RPMI7951 (cell line): ENCODE results near the gene CSE1L. TPM values are rescaled to one million over a fixed set of nuclear protein-coding genes. Genes with fewer than 3 reads are reported as not detected.
"Not testable (repeated sequence)": the region's sequence is repeated elsewhere in the genome, so short reads cannot be mapped to it uniquely, and the experiment has no call there.

ENCODE experiments used
- DNase-seq: peaks from one replicate; pipeline ENCODE4 v3.0.0-alpha.2; 2012; ENCODE audit warnings: low read depth
- total RNA-seq: library from RNA; depleted of rRNA; stranded (reverse); fragments of >200 nt; shearing (Covaris generic); gene quantifications from 2 replicates; pipeline ENCODE4 v1.2.3, GENCODE V29; 2014; rRNA removed

Gene CSE1L
- total RNA-seq, 1 experiment from 2014 or later = 336 TPM

DNA sequence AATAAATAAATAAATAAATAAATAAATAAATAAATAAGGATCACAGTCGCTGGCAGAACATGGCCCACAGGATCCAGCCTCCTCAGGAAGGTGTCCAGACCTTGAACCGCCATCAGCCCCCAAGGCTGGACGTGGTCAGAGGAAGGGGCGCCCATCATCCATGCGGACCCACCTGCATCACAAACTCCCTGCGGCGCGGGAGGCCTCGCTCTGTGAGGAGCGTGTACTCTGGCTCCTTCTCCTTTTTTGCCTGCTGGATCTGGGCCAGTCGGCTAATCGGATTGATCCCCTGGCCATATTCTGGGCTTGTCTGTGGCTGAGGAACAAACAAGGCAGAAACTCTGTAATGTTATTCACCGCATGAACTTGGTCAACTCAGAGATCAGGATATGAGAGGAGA is 76.8 kb downstream of the CSE1L start:
- no peak for DNase-seq

DNA sequence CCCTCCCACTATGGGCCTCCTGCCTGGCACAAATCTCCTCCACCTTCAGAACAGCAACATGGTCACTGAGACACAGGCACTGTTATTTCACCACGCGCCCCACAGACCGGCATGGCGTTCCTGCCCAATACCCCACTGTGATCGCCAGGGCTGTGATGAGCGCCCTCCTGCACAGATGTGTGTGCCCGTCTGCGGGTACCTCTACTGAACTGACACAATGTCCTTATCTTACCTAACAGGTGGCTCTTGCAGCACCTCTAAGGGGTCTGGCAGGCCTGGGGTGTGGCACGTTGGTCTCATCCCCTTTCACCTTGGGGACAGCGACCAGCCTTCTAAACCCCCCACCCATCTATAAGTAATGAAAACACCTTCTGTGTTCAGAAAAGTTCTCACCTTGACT is 77.9 kb downstream of the CSE1L start:
- DNase-seq = no peak

GRCh38 chr20:49132995-49133478 is 86.9 kb downstream of the CSE1L start:
- DNase-seq = peak; percentile 74

DNA sequence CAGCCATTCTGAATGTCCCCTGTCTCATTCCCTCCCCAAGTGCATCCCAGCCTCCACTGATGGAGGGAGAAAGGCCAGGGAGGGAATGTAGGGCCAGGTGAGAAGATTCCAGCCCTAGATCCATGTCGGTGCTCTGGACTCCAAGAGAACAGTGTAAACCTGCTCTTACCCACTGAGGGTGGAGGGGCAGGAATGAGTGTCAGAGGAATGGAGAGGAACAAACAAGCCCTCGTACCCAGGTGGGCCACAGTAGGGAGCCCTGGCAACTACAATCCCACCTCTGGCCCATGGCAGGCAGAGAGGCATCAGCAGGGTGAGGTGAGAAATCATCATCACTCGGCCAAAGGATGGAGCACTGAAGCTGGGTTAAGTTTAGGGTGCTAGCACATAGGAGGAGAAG is 87.5 kb downstream of the CSE1L start:
- no peak for DNase-seq

- DNase-seq = not testable (repeated sequence)
These were observed 88.7 kb downstream of the CSE1L start for GRCh38 chr20:49134797-49135196.

DNA sequence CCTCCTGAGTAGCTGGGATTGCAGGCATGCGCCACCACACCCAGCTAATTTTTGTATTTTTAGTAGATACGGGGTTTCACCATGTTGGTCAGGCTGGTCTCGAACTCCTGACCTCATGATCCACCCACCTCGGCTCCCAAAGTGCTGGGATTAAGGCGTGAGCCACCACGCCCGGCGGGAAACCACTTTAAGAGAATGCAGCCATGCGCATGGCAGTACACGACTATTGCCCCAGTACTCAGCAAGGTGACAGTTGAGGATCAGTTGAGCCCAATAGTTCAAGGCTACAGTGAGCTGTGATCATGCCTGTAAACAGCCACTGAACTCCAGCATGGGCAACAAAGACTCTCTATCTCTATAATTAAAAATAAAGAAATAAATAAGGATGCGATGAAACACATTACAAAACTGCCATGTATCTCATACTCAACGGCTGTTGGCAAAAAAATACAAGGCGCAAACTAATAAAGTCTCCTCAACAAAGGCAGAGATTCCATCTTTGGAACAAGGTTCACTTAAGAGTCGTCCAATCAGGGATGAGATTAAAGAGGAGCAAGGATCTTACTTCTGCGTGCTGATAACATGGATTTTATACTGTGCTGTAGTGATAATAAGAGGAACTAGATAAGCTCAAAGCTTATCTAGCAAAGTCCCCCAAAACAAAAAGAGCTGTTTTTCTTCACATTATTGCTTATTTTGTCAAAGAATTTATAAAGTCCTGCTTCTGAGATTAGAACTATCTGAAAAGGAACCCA is 90.9 kb downstream of the CSE1L start:
- no peak for DNase-seq

DNA sequence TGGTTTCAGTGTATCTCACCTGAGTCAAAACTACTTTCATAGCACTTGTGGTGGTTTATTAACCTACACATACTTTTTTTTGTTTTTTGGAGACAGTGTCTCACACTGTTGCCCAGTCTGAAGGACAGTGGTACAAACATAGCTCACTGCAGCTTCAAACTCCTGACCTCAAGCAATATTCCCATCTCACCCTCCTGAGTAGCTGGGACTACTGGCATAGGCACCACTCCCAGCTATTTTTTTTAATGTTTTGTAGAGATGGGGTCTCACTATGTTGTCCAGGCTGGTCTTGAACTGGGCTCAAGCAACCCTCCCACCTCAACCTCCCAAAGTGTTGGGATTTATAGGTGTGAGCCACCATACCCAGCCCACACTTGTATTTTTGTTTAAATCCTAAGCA is 92.3 kb downstream of the CSE1L start:
- no peak for DNase-seq

GRCh38 chr20:49140411-49140810 is 94.3 kb downstream of the CSE1L start:
- DNase-seq = no peak

GRCh38 chr20:49140834-49141233 is 94.7 kb downstream of the CSE1L start:
- no peak for DNase-seq

Other genes with a start within 250 kb of the CSE1L start
- 1.2 and 1.3 TPM in 2 replicates for gene PREX1, start 218.3 kb upstream of the CSE1L start, total RNA-seq
- gene ARFGEF2, start 124.6 kb upstream of the CSE1L start, total RNA-seq = 28.2 and 30.3 TPM in 2 replicates
- gene STAU1, start 142.0 kb downstream of the CSE1L start, total RNA-seq = 62.3 and 66.9 TPM in 2 replicates
- gene DDX27, start 173.1 kb downstream of the CSE1L start, total RNA-seq = 49.8 and 66.3 TPM in 2 replicates
- 38.3 and 42.3 TPM in 2 replicates for gene ZNFX1, start 231.7 kb downstream of the CSE1L start, total RNA-seq